ENCODE data around the gene EIF1. TPM values are rescaled to one million over a fixed set of nuclear protein-coding genes. Genes with fewer than 3 reads are reported as not detected.

Gene EIF1
- total RNA-seq, 1 donor from 2014 or later = 1,088 TPM

DNA sequence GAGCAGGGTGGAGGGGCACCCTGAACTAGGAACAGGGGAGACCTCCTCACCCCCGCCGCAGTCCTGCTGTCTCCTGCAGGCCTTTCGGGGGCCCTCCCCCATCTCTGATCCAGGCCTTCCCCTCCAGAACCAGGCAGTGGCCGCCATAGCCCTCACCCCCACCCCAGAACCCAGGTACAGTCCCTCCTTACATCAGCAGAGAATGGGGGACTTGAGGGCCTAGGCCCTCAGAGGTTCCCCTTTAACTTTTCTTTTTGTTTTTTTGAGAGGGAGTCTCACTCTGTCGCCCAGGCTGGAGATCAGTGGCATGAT is 50.1 kb downstream of the EIF1 start:
- DNase-seq = no peak
- H3K4me1 Mint-ChIP-seq (ENCODE audit: low read depth, unreplicated experiment) = no peaks in the 10 kb centered on the region
- H3K27me3 Mint-ChIP-seq (ENCODE audit: unreplicated experiment) = peaks cover 9% of the 10 kb centered on the region
- TF ChIP-seq, protein P1, sequence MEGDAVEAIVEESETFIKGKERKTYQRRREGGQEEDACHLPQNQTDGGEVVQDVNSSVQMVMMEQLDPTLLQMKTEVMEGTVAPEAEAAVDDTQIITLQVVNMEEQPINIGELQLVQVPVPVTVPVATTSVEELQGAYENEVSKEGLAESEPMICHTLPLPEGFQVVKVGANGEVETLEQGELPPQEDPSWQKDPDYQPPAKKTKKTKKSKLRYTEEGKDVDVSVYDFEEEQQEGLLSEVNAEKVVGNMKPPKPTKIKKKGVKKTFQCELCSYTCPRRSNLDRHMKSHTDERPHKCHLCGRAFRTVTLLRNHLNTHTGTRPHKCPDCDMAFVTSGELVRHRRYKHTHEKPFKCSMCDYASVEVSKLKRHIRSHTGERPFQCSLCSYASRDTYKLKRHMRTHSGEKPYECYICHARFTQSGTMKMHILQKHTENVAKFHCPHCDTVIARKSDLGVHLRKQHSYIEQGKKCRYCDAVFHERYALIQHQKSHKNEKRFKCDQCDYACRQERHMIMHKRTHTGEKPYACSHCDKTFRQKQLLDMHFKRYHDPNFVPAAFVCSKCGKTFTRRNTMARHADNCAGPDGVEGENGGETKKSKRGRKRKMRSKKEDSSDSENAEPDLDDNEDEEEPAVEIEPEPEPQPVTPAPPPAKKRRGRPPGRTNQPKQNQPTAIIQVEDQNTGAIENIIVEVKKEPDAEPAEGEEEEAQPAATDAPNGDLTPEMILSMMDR (IDR thresholded peaks at IDR 0.05; ENCODE audit: partially characterized antibody, unreplicated experiment) = no peak
- no peaks in the 10 kb centered on the region for H3K9me3 Mint-ChIP-seq (ENCODE audit: unreplicated experiment)
- H3K4me3 Mint-ChIP-seq (ENCODE audit: unreplicated experiment) = no peak overlapping the region
- no peak overlapping the region for H3K27ac Mint-ChIP-seq (ENCODE audit: unreplicated experiment)
- H3K36me3 Mint-ChIP-seq (ENCODE audit: unreplicated experiment) = no peaks in the 10 kb centered on the region

GRCh38 chr17:41739661-41740352 is 51.1 kb downstream of the EIF1 start:
- no peaks in the 10 kb centered on the region for H3K4me1 Mint-ChIP-seq (ENCODE audit: low read depth, unreplicated experiment)
- no peak overlapping the region for H3K4me3 Mint-ChIP-seq (ENCODE audit: unreplicated experiment)
- H3K27me3 Mint-ChIP-seq (ENCODE audit: unreplicated experiment) = peaks cover 9% of the 10 kb centered on the region
- H3K9me3 Mint-ChIP-seq (ENCODE audit: unreplicated experiment) = peaks cover 1% of the 10 kb centered on the region
- H3K36me3 Mint-ChIP-seq (ENCODE audit: unreplicated experiment) = no peaks in the 10 kb centered on the region
- DNase-seq = no peak
- TF ChIP-seq, protein P1 (IDR thresholded peaks at IDR 0.05; ENCODE audit: partially characterized antibody, unreplicated experiment) = no peak
- no peak overlapping the region for H3K27ac Mint-ChIP-seq (ENCODE audit: unreplicated experiment)

DNA sequence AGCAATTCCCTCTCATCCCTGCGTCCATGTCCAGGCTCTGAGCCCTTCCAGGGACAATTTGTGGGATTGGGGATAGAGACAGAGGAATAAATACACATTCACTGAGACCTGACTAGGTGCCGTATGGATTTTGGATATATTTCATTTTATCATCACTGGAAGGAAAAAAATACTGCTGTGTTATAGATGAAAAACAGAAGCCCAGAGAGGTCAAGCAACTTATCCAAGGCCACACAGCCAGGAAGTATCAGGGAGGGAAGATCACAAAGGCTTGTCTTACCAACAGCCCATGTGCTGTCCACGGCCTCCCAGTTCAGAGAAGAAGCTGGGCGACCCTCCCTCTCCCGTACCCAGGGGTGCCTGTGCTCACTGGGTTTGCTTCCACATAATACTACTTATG is 51.8 kb downstream of the EIF1 start:
- no peak for DNase-seq
- Mint-ChIP-seq H3K4me1 (ENCODE audit: low read depth, unreplicated experiment) (no peaks in the 10 kb centered on the region), H3K27me3 (ENCODE audit: unreplicated experiment) (peaks cover 6% of the 10 kb centered on the region), H3K4me3 (ENCODE audit: unreplicated experiment) (no peak overlapping the region), H3K9me3 (ENCODE audit: unreplicated experiment) (peaks cover 1% of the 10 kb centered on the region), H3K36me3 (ENCODE audit: unreplicated experiment) (no peaks in the 10 kb centered on the region), H3K27ac (ENCODE audit: unreplicated experiment) (no peak overlapping the region)
- TF ChIP-seq, protein P1 (IDR thresholded peaks at IDR 0.05; ENCODE audit: partially characterized antibody, unreplicated experiment) = no peak

- DNase-seq = no peak
- H3K9me3 Mint-ChIP-seq (ENCODE audit: unreplicated experiment) = peaks cover 1% of the 10 kb centered on the region
- TF ChIP-seq, protein P1 (IDR thresholded peaks at IDR 0.05; ENCODE audit: partially characterized antibody, unreplicated experiment) = no peak
- no peak overlapping the region for H3K27ac Mint-ChIP-seq (ENCODE audit: unreplicated experiment)
- no peaks in the 10 kb centered on the region for H3K4me1 Mint-ChIP-seq (ENCODE audit: low read depth, unreplicated experiment)
- peaks cover 10% of the 10 kb centered on the region for H3K27me3 Mint-ChIP-seq (ENCODE audit: unreplicated experiment)
- H3K36me3 Mint-ChIP-seq (ENCODE audit: unreplicated experiment) = peaks cover 4% of the 10 kb centered on the region
- H3K4me3 Mint-ChIP-seq (ENCODE audit: unreplicated experiment) = no peak overlapping the region
These were observed 53.0 kb downstream of the EIF1 start for GRCh38 chr17:41741709-41742108.

Other genes with a start within 250 kb of the EIF1 start
- not detected for gene KRT38, start 247.9 kb upstream of the EIF1 start, total RNA-seq (ENCODE audit: unreplicated experiment)
- gene KRT32, start 221.5 kb upstream of the EIF1 start, total RNA-seq (ENCODE audit: unreplicated experiment) = not detected
- not detected for gene KRT35, start 207.7 kb upstream of the EIF1 start, total RNA-seq (ENCODE audit: unreplicated experiment)
- gene KRT36, start 199.0 kb upstream of the EIF1 start, total RNA-seq (ENCODE audit: unreplicated experiment) = not detected
- gene KRT13, start 183.3 kb upstream of the EIF1 start, total RNA-seq (ENCODE audit: unreplicated experiment) = not detected
- not detected for gene KRT15, start 170.0 kb upstream of the EIF1 start, total RNA-seq (ENCODE audit: unreplicated experiment)
- gene KRT19, start 160.6 kb upstream of the EIF1 start, total RNA-seq (ENCODE audit: unreplicated experiment) = 0.69 TPM
- not detected for gene KRT9, start 116.8 kb upstream of the EIF1 start, total RNA-seq (ENCODE audit: unreplicated experiment)
- gene KRT14, start 102.0 kb upstream of the EIF1 start, total RNA-seq (ENCODE audit: unreplicated experiment) = not detected
- gene KRT16, start 76.1 kb upstream of the EIF1 start, total RNA-seq (ENCODE audit: unreplicated experiment) = not detected
- gene KRT17, start 64.3 kb upstream of the EIF1 start, total RNA-seq (ENCODE audit: unreplicated experiment) = not detected
- not detected for gene GAST, start 23.4 kb downstream of the EIF1 start, total RNA-seq (ENCODE audit: unreplicated experiment)
- gene HAP1, start 45.8 kb downstream of the EIF1 start, total RNA-seq (ENCODE audit: unreplicated experiment) = 0.76 TPM
- 252 TPM for gene JUP, start 97.8 kb downstream of the EIF1 start, total RNA-seq (ENCODE audit: unreplicated experiment)
- gene P3H4, start 123.1 kb downstream of the EIF1 start, total RNA-seq (ENCODE audit: unreplicated experiment) = 5.6 TPM
- gene FKBP10, start 124.1 kb downstream of the EIF1 start, total RNA-seq (ENCODE audit: unreplicated experiment) = 28.5 TPM
- gene NT5C3B, start 147.3 kb downstream of the EIF1 start, total RNA-seq (ENCODE audit: unreplicated experiment) = 165 TPM
- not detected for gene KLHL10, start 148.9 kb downstream of the EIF1 start, total RNA-seq (ENCODE audit: unreplicated experiment)
- gene KLHL11, start 176.5 kb downstream of the EIF1 start, total RNA-seq (ENCODE audit: unreplicated experiment) = 17.4 TPM
- gene ACLY, start 230.1 kb downstream of the EIF1 start, total RNA-seq (ENCODE audit: unreplicated experiment) = 625 TPM
- gene ODAD4, start 241.7 kb downstream of the EIF1 start, total RNA-seq (ENCODE audit: unreplicated experiment) = 3.4 TPM

All from glutamatergic neuron (in vitro differentiated cells).